Measurements from ENCODE around the gene RHEB.

RHEB gene

DNA sequence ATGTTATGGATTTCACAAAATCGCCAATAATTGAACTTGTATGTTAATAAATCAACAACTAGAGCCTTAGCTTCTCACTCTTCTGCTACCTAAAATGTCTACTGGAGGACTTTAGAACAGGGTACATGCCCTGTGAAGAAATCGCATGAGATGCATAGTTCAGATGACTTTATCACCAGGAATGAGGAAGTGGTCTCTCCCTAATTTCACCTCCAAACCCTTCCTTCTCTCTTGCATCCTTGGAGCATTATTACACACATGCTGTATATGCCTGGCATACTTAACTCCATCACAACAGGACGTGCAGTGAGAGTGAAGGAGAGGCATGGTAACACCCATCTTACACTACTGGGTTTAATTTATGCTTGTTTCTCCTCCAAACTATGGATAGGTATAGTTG, 27.8 kb downstream of the RHEB start:
- TF ChIP-seq CSDC2 (CRISPR knock-in tag; IDR thresholded peaks at IDR 0.05): peak; percentile 81; the same call in 1 of the 2 replicates
- TF ChIP-seq ZFP30 (CRISPR knock-in tag; IDR thresholded peaks at IDR 0.05): no peak
- TF ChIP-seq ZNF70 (CRISPR knock-in tag; IDR thresholded peaks at IDR 0.05): peak; percentile 97
- TF ChIP-seq ZNF8 (CRISPR knock-in tag; IDR thresholded peaks at IDR 0.05): no peak
- no peak for TF ChIP-seq ESRRG (CRISPR knock-in tag; IDR thresholded peaks at IDR 0.05)
- ATAC-seq: peak; percentile 73

- TF ChIP-seq ZC3H10 (CRISPR knock-in tag; IDR thresholded peaks at IDR 0.05) (no peak), TOX (CRISPR knock-in tag; IDR thresholded peaks at IDR 0.05; ENCODE audit: borderline replicate concordance) (no peak), PATZ1 (CRISPR knock-in tag; IDR thresholded peaks at IDR 0.05; ENCODE audit: borderline replicate concordance) (no peak), ISL1 (CRISPR knock-in tag; IDR thresholded peaks at IDR 0.05) (no peak), ARNTL (CRISPR knock-in tag; IDR thresholded peaks at IDR 0.05; ENCODE audit: borderline replicate concordance, low read depth) (no peak), RARB (CRISPR knock-in tag; IDR thresholded peaks at IDR 0.05) (no peak), ZNF8 (CRISPR knock-in tag; IDR thresholded peaks at IDR 0.05) (no peak), OSR1 (CRISPR knock-in tag; IDR thresholded peaks at IDR 0.05) (no peak), ZNF70 (CRISPR knock-in tag; IDR thresholded peaks at IDR 0.05) (no peak), ZFP30 (CRISPR knock-in tag; IDR thresholded peaks at IDR 0.05) (no peak), GLIS3 (CRISPR knock-in tag; IDR thresholded peaks at IDR 0.05) (no peak), ZNF565 (CRISPR knock-in tag; conservative IDR thresholded peaks at IDR 0.05; ENCODE audit: low read depth) (no peak), BACH2 (CRISPR knock-in tag; IDR thresholded peaks at IDR 0.05; ENCODE audit: borderline replicate concordance) (no peak), CSRNP3 (CRISPR knock-in tag; IDR thresholded peaks at IDR 0.05) (no peak), ESRRG (CRISPR knock-in tag; IDR thresholded peaks at IDR 0.05) (no peak)
- TF ChIP-seq, protein P1, sequence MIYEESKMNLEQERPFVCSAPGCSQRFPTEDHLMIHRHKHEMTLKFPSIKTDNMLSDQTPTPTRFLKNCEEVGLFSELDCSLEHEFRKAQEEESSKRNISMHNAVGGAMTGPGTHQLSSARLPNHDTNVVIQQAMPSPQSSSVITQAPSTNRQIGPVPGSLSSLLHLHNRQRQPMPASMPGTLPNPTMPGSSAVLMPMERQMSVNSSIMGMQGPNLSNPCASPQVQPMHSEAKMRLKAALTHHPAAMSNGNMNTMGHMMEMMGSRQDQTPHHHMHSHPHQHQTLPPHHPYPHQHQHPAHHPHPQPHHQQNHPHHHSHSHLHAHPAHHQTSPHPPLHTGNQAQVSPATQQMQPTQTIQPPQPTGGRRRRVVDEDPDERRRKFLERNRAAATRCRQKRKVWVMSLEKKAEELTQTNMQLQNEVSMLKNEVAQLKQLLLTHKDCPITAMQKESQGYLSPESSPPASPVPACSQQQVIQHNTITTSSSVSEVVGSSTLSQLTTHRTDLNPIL (CRISPR knock-in tag; IDR thresholded peaks at IDR 0.05; ENCODE audit: low read depth): no peak
- TF ChIP-seq, protein P2, sequence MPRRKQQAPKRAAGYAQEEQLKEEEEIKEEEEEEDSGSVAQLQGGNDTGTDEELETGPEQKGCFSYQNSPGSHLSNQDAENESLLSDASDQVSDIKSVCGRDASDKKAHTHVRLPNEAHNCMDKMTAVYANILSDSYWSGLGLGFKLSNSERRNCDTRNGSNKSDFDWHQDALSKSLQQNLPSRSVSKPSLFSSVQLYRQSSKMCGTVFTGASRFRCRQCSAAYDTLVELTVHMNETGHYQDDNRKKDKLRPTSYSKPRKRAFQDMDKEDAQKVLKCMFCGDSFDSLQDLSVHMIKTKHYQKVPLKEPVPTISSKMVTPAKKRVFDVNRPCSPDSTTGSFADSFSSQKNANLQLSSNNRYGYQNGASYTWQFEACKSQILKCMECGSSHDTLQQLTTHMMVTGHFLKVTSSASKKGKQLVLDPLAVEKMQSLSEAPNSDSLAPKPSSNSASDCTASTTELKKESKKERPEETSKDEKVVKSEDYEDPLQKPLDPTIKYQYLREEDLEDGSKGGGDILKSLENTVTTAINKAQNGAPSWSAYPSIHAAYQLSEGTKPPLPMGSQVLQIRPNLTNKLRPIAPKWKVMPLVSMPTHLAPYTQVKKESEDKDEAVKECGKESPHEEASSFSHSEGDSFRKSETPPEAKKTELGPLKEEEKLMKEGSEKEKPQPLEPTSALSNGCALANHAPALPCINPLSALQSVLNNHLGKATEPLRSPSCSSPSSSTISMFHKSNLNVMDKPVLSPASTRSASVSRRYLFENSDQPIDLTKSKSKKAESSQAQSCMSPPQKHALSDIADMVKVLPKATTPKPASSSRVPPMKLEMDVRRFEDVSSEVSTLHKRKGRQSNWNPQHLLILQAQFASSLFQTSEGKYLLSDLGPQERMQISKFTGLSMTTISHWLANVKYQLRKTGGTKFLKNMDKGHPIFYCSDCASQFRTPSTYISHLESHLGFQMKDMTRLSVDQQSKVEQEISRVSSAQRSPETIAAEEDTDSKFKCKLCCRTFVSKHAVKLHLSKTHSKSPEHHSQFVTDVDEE (CRISPR knock-in tag; IDR thresholded peaks at IDR 0.05): no peak
- TF ChIP-seq, protein P3, sequence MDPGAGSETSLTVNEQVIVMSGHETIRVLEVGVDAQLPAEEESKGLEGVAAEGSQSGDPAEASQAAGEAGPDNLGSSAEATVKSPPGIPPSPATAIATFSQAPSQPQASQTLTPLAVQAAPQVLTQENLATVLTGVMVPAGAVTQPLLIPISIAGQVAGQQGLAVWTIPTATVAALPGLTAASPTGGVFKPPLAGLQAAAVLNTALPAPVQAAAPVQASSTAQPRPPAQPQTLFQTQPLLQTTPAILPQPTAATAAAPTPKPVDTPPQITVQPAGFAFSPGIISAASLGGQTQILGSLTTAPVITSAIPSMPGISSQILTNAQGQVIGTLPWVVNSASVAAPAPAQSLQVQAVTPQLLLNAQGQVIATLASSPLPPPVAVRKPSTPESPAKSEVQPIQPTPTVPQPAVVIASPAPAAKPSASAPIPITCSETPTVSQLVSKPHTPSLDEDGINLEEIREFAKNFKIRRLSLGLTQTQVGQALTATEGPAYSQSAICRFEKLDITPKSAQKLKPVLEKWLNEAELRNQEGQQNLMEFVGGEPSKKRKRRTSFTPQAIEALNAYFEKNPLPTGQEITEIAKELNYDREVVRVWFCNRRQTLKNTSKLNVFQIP (CRISPR knock-in tag; IDR thresholded peaks at IDR 0.05; ENCODE audit: borderline replicate concordance, low read depth): no peak
- ATAC-seq: no peak
Measured at GRCh38 chr7:151490456-151491105, 29.1 kb downstream of the RHEB start.

- TF ChIP-seq, protein P3 (CRISPR knock-in tag; IDR thresholded peaks at IDR 0.05; ENCODE audit: borderline replicate concordance, low read depth): no peak
- TF ChIP-seq ARNTL (CRISPR knock-in tag; IDR thresholded peaks at IDR 0.05; ENCODE audit: borderline replicate concordance, low read depth) (no peak), OSR1 (CRISPR knock-in tag; IDR thresholded peaks at IDR 0.05) (no peak), BACH2 (CRISPR knock-in tag; IDR thresholded peaks at IDR 0.05; ENCODE audit: borderline replicate concordance) (no peak), PPARA (CRISPR knock-in tag; IDR thresholded peaks at IDR 0.05; ENCODE audit: borderline replicate concordance) (no peak), PATZ1 (CRISPR knock-in tag; IDR thresholded peaks at IDR 0.05; ENCODE audit: borderline replicate concordance) (no peak)
- ATAC-seq: no peak
Measured at GRCh38 chr7:151489498-151489897, 30.2 kb downstream of the RHEB start.
